GM19438 (cell line): ENCODE data around the gene TUBB2B.

Source experiments
- ATAC-seq: cut with Tn5 transposase; IDR thresholded peaks from one replicate; pipeline ENCODE4 v1.9.1; 2021; ENCODE audit warnings: low read depth; ENCODE audit not compliant: unreplicated experiment

The TUBB2B gene

DNA sequence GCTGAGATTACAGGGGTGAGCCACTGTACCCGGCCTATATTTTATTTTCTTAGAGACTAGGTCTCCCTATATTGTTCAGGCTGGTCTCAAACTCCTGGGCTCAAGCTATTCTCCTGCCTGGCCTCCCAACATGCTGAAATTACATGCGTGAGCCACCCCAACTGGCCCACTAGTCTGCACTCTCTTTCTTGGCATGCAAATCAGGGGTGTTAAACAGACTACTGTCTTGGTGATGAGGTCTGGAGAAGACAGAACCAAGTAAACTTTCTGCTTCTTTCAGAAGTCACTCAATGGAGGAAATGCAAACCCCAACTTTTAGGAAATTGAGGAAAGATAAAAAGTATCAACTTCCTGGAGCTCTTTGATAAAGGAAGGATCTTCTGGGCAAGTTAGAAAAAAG, 8.0 kb upstream of the TUBB2B start:
- ATAC-seq: no peak

GRCh38 chr6:3233904-3234303, 6.5 kb upstream of the TUBB2B start:
- ATAC-seq: no peak

- no peak for ATAC-seq
These were observed 5.9 kb upstream of the TUBB2B start for GRCh38 chr6:3233321-3233720.

GRCh38 chr6:3232017-3232945, 4.8 kb upstream of the TUBB2B start:
- ATAC-seq: no peak

DNA sequence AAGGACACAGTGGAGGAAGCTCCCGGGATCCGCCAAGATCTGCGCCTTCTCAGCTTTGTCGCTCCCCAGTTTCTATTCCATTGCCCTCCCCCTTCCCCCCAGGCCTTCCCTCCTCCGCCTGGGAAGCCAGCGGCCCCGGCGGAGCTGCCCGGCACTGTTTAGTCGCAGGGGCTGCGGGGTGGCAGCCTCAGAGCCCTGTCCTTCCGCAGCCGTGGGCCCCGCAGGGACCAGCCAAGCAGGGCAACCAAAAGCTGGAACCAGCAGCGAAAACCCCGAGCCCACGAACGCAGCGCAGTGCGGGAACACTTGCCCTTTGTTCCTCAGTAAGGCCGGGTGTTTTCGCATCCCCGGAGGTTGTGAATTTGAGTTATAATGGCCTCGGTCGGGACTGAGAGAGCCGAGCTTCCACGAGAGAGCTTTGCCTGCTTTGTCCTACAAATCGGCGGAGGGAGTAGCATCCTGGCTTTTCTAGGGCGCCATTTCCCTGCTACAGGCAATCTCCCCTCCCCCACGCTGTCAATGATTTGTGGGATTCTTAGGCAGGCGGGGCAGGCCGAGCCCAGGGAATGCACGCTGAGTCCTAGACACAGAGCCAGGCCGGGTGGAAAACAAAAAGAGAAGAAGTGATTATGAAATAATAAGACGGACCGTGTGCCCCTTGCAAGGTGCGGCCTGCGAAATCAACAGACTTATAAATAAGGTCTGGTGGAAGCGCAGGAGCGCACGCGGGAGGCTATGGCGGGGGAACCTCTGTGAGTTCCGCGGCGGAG, 4.0 kb upstream of the TUBB2B start:
- no peak for ATAC-seq

DNA sequence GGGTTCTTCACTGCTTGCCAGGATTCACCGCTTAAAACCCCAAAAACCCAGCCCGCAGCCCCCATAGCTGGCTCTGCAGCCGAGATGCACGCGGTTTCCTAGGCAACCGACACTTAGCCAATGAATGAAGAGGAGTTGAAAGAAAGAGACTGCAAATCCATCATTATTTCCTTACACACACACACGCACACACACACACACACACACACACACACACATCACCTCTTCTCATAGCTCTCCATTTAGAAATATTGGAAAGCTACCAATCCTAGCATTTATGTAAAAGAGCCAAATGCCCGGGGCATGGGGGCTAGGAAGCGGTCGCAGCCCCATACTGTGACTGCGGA, 3.4 kb upstream of the TUBB2B start:
- ATAC-seq: no peak

DNA sequence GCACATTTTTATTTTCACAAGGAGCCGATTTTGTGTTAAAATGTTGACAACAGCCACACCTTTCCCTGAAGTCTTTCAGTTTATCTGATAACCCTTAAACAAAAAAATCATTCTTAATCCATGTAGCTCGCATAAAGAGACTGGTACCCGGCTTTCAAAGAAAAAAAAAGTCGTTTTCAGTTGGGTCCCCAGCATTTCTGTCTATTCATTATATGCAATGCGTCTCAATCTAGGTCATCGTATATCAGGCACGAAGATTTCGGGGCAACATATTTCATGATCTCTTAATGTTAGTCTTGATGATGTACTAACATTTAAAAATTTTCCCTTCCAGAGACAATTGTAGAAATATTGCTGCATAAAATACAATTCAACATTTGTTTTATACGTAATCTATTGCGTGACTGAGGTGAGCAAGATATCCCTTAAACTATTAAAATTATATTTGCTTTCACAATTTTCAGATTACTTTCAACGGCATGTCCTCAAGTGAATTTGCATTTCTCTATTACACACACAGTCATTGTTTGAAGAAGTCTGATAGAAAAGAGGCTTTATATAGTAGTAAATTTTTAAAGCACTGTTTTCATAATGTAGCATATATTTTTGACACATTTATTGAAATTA, 2.9 kb upstream of the TUBB2B start:
- ATAC-seq: no peak

DNA sequence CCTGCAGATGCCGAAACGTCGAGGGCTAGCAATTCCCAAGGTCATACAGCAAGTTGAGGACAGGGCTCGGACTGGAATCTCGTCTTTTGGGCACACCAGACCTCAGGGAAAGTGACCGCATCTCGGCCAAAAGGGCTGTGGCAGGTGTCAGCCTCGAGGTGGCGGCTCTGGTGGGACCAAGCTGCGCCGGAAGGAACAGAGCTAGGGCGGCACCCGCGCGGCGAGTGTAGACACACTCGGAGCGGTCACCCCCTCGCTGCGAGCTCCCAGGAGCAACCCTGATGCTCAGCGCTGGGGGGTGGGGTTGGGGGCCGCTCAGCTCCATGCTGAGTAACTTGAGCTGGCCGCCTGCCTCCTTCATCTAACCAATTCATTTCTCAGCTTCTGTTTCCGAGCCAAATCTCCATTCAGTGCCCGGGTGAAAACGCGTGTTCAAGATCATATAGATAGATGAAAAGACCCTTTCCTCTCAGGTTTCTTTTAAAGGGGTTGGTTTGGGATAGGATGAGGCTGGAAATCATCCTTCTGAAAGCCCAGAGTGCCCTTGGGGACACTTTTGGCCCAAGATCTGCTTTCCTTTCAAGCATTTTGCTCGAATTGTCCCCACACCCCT, 2.2 kb upstream of the TUBB2B start:
- ATAC-seq: no peak

DNA sequence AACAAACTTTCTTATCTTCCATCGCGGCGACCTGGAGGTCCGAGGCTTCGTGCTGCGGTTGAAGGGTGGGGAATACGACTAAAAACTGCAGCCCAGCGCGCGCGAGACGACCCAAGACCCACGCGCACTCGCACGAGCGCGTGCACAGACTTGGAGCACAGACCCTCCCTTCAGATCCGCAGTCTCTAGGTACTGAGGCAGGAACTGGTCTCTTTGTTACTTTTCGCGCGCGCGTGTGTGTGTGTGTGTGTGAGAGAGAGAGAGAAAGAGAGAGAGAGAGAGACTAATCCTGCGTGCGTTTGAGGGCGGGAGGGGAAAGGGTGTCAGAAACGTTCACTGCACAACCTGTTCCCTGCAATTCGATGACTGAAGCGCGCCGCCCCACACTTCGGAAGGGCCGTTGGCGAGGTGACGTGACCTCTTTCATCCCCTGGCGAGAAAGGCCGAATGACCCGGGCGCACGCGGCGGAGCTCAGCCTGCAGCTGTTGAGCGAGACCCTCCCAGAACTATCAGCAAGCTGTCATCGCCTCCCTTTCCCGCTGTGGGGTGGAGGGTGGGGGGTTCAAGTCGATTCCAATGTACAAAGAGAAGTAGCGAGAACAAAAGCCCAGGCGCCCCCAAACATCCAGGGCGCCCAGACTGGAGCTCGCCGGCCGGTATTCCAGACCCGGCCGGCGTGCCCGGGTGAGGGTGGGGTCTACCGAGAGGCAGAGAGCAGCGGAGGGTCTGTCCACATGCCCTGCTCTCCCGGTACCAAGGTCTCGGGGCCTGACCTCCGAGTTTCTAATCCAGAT, 1.5 kb upstream of the TUBB2B start:
- ATAC-seq: no peak

DNA sequence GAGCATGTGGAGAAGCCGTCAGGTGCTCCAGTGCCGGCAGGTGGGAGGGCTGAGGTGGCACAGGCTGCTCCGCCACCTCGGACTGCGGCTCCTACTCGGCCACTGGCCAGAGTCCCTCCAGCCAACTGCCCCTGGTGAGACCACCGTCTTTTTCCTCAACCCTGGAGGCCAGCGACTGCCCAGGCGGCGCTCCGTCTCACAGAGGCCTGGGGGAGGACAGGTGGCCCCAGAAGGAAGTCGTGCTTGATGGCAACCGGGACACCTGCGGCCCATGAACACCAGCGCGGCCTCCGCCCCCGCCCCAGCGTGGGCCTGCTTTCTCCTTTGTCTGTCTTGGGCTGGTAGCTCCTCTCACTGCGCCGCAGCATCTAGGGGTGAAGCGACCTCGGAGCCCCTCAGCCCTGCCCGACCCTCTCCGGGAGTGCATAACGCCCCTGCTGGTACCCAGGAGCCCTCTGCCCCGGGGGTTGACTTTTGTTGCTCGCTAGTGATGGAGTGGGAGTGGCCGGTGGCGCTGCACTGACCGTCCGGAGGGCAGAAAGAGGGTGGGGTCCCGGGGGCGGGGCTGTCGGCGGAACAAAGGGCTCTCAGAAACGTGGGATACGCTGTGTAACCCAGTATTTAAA, 706 bp upstream of the TUBB2B start:
- ATAC-seq: no peak

DNA sequence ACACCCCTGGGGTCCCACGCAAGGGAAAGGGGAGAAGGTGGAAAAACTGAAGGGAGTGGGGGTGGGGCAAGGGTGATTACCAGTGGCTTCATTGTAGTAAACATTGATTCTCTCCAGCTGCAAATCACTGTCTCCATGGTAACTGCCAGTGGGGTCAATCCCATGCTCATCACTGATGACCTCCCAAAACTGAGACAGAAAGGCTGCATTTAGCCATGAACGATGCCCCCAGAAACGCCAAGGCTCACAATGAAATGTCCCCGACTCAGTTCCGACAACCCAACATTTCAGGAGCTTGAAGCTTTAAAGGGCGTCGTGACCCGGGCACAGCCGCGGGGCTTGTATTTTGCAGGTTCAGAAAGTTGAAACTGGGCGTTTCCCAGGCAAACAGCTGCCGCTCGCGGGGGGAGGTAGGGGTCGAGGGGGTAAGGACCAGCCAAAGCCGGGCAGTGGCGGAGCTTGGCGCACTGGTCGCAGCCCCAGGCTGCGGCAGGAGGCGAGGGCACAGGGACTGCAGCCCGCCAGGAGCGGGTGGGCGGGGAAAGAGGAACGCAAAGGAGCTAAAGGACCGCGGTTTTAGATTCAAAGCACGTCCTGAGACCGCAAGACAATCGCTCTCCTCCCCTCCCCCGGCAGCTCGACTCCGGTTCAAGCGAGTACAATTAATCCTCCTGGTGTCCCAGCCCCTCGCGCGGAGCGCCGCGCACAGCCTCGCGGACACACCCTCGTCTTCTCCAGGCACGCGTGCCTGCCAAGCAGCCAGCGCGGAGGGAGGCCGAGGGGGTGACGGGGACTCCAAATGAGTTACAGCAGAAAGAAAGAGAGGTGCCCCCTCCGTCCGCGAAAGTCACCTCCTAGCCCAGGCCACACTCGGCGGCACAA, 731 bp downstream of the TUBB2B start:
- ATAC-seq: no peak

- no peak for ATAC-seq
These were observed 1.4 kb downstream of the TUBB2B start for GRCh38 chr6:3226042-3226441.

DNA sequence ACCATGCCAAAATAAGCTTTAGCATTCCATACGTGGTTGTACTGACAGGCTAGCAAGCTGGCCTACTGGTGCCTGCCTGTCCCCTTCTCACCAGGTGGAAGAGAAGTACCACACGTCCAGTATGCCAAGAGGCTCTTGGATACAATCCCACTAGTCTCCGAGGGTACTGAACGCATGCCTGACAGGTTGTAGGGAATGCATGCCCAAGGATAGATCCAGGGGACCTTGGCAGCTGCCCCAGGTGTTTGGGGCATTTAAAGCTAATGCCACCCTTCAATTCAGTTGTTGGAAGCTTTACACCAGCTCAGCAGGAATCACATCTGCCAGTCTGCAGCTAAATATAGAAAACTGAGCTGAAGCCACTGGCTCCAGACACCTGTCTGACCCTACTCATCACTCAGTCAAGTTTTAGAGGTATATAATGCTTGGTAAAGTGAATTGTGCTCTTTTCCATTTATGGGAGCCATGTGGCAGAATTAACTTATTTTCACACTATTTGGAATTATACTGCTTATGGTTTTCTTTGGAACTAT, 4.9 kb downstream of the TUBB2B start:
- ATAC-seq: no peak

DNA sequence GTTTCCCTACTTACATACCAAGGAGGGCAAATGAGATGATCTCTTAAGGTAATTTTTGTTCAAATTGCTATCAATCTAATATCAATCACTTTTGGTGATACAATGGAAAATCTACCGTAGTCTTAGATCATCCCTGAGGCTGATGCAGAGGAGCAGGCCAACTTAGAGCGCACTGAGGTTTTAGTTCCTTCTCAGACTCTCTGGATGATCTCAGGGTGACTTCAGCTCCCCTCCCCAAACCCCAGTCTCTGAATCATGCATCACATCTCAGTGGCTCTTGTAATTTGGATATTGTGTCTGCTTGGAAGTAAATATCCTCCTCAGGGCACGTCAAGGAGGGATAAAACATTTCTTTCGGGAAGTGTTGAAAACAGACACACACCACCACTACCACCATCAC, 5.9 kb downstream of the TUBB2B start:
- ATAC-seq: no peak

DNA sequence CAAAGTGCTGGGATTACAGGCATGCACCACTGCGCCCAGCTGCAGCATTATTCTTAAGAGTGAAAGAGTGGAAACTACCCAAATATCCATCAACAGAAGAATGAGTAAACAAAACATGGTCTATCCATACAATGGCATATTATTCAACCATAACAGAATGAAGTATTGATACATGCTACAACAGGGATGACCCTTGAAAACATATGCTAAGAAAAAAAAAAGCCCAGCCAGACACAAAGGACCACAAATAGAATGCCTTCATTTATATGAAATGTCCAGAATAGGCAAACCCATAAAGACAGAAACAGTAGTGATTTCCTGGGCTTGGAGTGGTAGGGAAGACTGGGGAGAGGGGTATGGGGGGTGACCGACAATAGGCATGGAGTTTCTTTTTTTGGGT, 7.1 kb downstream of the TUBB2B start:
- no peak for ATAC-seq

DNA sequence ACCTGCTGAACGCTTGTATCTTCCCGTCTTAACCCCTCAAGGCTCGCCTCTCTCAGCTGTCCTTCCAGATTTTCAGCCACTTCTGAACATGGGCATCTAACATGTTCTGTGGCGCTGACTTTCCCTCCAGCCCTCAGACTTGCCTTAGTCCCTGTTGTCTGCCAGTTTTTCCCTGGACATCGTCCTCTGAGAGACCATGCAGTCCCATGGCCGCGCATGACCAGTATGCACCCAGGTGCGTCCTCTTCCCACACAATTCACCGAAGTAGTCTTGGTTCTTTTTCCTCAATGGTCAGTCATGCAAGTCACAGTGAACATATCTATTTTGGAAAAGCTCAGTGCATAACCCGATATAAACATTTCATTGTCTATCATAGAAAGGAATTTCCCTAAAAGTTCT, 9.2 kb downstream of the TUBB2B start:
- ATAC-seq: no peak

- ATAC-seq: no peak
These were observed 10.2 kb downstream of the TUBB2B start for GRCh38 chr6:3217286-3217685.

DNA sequence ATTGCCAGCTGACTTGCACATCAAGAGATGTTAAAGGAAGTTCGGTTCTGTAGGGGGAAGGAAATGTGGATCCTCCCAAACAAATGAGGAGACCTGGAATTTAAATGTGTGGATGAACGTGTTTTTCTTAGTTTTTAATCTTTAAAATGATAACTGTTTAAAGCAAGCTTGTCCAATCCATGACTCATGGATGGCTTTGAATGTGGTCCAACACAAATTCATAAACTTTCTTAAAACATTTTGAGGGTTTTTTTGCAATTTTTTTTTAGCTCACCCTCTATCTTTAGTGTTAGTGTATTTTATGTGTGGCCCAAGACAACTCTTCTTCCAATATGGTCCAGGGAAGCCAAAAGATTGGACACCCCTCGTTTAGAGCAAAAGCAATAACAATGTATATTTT, 12.6 kb downstream of the TUBB2B start:
- ATAC-seq: no peak

DNA sequence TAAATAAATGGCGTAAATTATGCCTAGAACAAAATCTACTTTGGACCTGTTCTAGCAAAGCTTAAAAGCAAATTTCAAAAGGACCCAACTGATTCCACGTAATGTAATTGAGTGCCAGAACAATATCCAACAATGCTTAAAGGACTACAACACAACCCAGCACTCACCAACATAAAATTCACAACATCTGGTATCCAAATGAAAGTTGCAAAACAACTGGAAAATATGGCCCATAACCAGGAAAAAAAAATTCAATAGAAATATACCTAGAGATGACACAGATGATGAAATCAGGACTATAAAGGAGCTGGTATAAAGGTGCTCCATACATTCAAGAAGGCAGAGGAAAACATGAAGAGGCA, 14.1 kb downstream of the TUBB2B start:
- no peak for ATAC-seq
